Measurements from ENCODE around the gene PUS10.

The PUS10 gene

GRCh38 chr2:60939622-60940021 is 78.4 kb downstream of the PUS10 start:
- Histone ChIP-seq H3K27ac (ENCODE audit: extremely low read depth, low read depth, low read length) (no peak overlapping the region), H3K4me1 (ENCODE audit: control insufficient read depth, insufficient read depth, low read length) (no peaks in the 10 kb centered on the region), H3K9me3 (ENCODE audit: control insufficient read depth, insufficient read depth, low read depth, low read length) (no peaks in the 10 kb centered on the region), H3K36me3 (ENCODE audit: control insufficient read depth in 2 of 2, insufficient read depth in 1 of 2, low read length in 2 of 2) (peaks cover 0 to 13% of the 10 kb centered on the region in 2 experiments; a peak in 2 of 3 replicates), H3K4me3 (ENCODE audit: low read depth, low read length) (no peak overlapping the region)
- ChIA-PET CTCF (no interaction called here), POLR2A (no interaction called here)
- TF ChIP-seq ZEB2 (tag by site-specific recombination; IDR thresholded peaks at IDR 0.05): no peak
- TF ChIP-seq ZBTB44 (tag by site-specific recombination; IDR thresholded peaks at IDR 0.05): no peak
- TF ChIP-seq ZBTB8A (tag by site-specific recombination; IDR thresholded peaks at IDR 0.05): no peak
- no peak for TF ChIP-seq ZNF174 (tag by site-specific recombination; IDR thresholded peaks at IDR 0.05)
- no peak for TF ChIP-seq ZNF549 (tag by site-specific recombination; IDR thresholded peaks at IDR 0.05)

- H3K4me1 ChIP-seq (ENCODE audit: control insufficient read depth, insufficient read depth, low read length): no peaks in the 10 kb centered on the region
- peaks cover 0 to 13% of the 10 kb centered on the region in 2 experiments; a peak in 2 of 3 replicates for H3K36me3 ChIP-seq (ENCODE audit: control insufficient read depth in 2 of 2, insufficient read depth in 1 of 2, low read length in 2 of 2)
- CTCF ChIA-PET: no interaction called here
- no peak overlapping the region for H3K27ac ChIP-seq (ENCODE audit: extremely low read depth, low read depth, low read length)
- no peak overlapping the region for H3K4me3 ChIP-seq (ENCODE audit: low read depth, low read length)
- POLR2A ChIA-PET: no interaction called here
- TF ChIP-seq ZSCAN30 (tag by site-specific recombination; IDR thresholded peaks at IDR 0.05): no peak
- no peaks in the 10 kb centered on the region for H3K9me3 ChIP-seq (ENCODE audit: control insufficient read depth, insufficient read depth, low read depth, low read length)
Measured at GRCh38 chr2:60938301-60938700, 79.8 kb downstream of the PUS10 start.

GRCh38 chr2:60936757-60937156 is 81.3 kb downstream of the PUS10 start:
- Histone ChIP-seq H3K27ac (ENCODE audit: extremely low read depth, low read depth, low read length) (no peak overlapping the region), H3K36me3 (ENCODE audit: control insufficient read depth in 2 of 2, insufficient read depth in 1 of 2, low read length in 2 of 2) (peaks cover 0 to 15% of the 10 kb centered on the region in 2 experiments; a peak in 2 of 3 replicates), H3K4me3 (ENCODE audit: low read depth, low read length) (no peak overlapping the region), H3K4me1 (ENCODE audit: control insufficient read depth, insufficient read depth, low read length) (no peaks in the 10 kb centered on the region), H3K9me3 (ENCODE audit: control insufficient read depth, insufficient read depth, low read depth, low read length) (no peaks in the 10 kb centered on the region)
- POLR2A ChIA-PET: no interaction called here
- CTCF ChIA-PET: interaction anchor here (0.7 kb wide), 1 partner anchor 14 kb away, joined by 3 read pairs; no protein-coding TSS in a partner anchor
- TF ChIP-seq ZNF561 (tag by site-specific recombination; IDR thresholded peaks at IDR 0.05; ENCODE audit: borderline replicate concordance) (no peak), ZBTB11 (tag by site-specific recombination; conservative IDR thresholded peaks at IDR 0.05; ENCODE audit: low read depth) (no peak), ZNF37A (tag by site-specific recombination; IDR thresholded peaks at IDR 0.05) (no peak), INSM2 (tag by site-specific recombination; IDR thresholded peaks at IDR 0.05) (no peak), ZEB2 (tag by site-specific recombination; IDR thresholded peaks at IDR 0.05) (no peak), YY2 (tag by site-specific recombination; IDR thresholded peaks at IDR 0.05) (no peak), MEIS1 (CRISPR knock-in tag; IDR thresholded peaks at IDR 0.05; ENCODE audit: borderline replicate concordance) (no peak), ZNF670 (tag by site-specific recombination; IDR thresholded peaks at IDR 0.05; ENCODE audit: low read depth) (no peak), ZNF274 (IDR thresholded peaks at IDR 0.05; ENCODE audit: low read length) (no peak), ZNF274 (tag by site-specific recombination; IDR thresholded peaks at IDR 0.05; ENCODE audit: borderline replicate concordance) (no peak), ZNF174 (tag by site-specific recombination; IDR thresholded peaks at IDR 0.05) (no peak)
